Neural cell (in vitro differentiated cells): Measurements from ENCODE around the gene SPATA46. TPM values are rescaled to one million over a fixed set of nuclear protein-coding genes. Genes with fewer than 3 reads are reported as not detected.

Experiments used
- H2AFZ ChIP-seq: fragments of 200-600, 300-800 bp; sonication (generic), shearing (Covaris generic); 2 replicates; pipeline ENCODE4 v1.6.0; 2014; ENCODE audit warnings: low read depth, mild to moderate bottlenecking, antibody characterized with exemption, low read length, moderate library complexity
- H3F3A ChIP-seq: fragments of 200-600 bp; shearing (Covaris generic); 2 replicates; pipeline ENCODE4 v1.6.1; 2016; ENCODE audit warnings: mild to moderate bottlenecking, moderate library complexity, mixed read lengths, antibody characterized with exemption, low read length; ENCODE audit not compliant: insufficient read depth, poor library complexity, severe bottlenecking
- H3K27ac ChIP-seq: fragments of 200-600, 300-800 bp; sonication (generic), shearing (Covaris generic); 2 replicates; pipeline ENCODE4 v1.5.1; 2014; ENCODE audit warnings: mild to moderate bottlenecking, low read length, moderate library complexity
- H3K27me3 ChIP-seq: fragments of 300-800, 200-600 bp; sonication (generic), shearing (Covaris generic); 2 replicates; pipeline ENCODE4 v1.6.0; 2014; ENCODE audit warnings: mild to moderate bottlenecking, low read depth, low read length, moderate library complexity; ENCODE audit not compliant: insufficient read depth
- H3K36me3 ChIP-seq: fragments of 300-800, 200-600 bp; sonication (generic), shearing (Covaris generic); 2 replicates; pipeline ENCODE4 v1.5.1; 2014; ENCODE audit warnings: mild to moderate bottlenecking, antibody characterized with exemption, low read length, moderate library complexity; ENCODE audit not compliant: insufficient read depth
- H3K4me2 ChIP-seq: fragments of 300-800, 200-600 bp; sonication (generic), shearing (Covaris generic); 2 replicates; pipeline ENCODE4 v1.6.0; 2014; ENCODE audit warnings: mild to moderate bottlenecking, low read length
- H3K4me3 ChIP-seq: fragments of 300-800, 200-600 bp; sonication (generic), shearing (Covaris generic); 2 replicates; pipeline ENCODE4 v1.5.1; 2014; ENCODE audit warnings: mild to moderate bottlenecking, low read length, moderate library complexity
- H3K79me2 ChIP-seq: fragments of 200-600 bp; shearing (Covaris generic); replicated peaks from 2 replicates; pipeline ENCODE4 v1.6.0; 2014; ENCODE audit warnings: mild to moderate bottlenecking, low read length, moderate library complexity; ENCODE audit not compliant: insufficient read depth
- H3K9ac ChIP-seq: fragments of 300-800, 200-600 bp; sonication (generic), shearing (Covaris generic); 2 replicates; pipeline ENCODE4 v1.6.1; 2016; ENCODE audit warnings: mild to moderate bottlenecking, low read length, mixed read lengths
- H3K9me2 ChIP-seq: fragments of 200-600 bp; shearing (Covaris generic); 2 replicates; pipeline ENCODE4 v1.6.1; 2016; ENCODE audit warnings: mild to moderate bottlenecking, low read length, mixed read lengths; ENCODE audit not compliant: insufficient read depth
- H3K9me3 ChIP-seq: fragments of 200-600, 300-800 bp; sonication (generic), shearing (Covaris generic); 2 replicates; pipeline ENCODE4 v1.6.1; 2016; ENCODE audit warnings: mild to moderate bottlenecking, mixed run types, low read length, moderate library complexity, mixed read lengths
- H4K20me1 ChIP-seq: fragments of 200-600 bp; shearing (Covaris generic); 2 replicates; pipeline ENCODE4 v1.6.1; 2016; ENCODE audit warnings: mild to moderate bottlenecking, mixed run types; ENCODE audit not compliant: insufficient read depth
- EP300 ChIP-seq: fragments of 450-650 bp; conservative IDR thresholded peaks from 2 replicates; pipeline ENCODE4 v1.6.1; 2014; ENCODE audit warnings: antibody characterized with exemption, mild to moderate bottlenecking, moderate library complexity; ENCODE audit not compliant: poor library complexity, severe bottlenecking
- EZH2 ChIP-seq: fragments of 200-600, 300-800 bp; shearing (Covaris generic), sonication (generic); IDR thresholded peaks from 2 replicates; pipeline ENCODE4 v1.6.1; 2014; ENCODE audit warnings: antibody characterized with exemption, low read length, borderline replicate concordance, mild to moderate bottlenecking; ENCODE audit not compliant: insufficient read depth, poor library complexity, severe bottlenecking
- MXI1 ChIP-seq: fragments of 450-650 bp; conservative IDR thresholded peaks from 2 replicates; pipeline ENCODE4 v1.6.1; 2014; ENCODE audit warnings: antibody characterized with exemption, mild to moderate bottlenecking; ENCODE audit not compliant: poor library complexity, severe bottlenecking
- POLR2AphosphoS5 ChIP-seq: IDR thresholded peaks from 2 replicates; pipeline ENCODE4 v1.6.1; 2012
- RAD21 ChIP-seq: fragments of 450-650 bp; conservative IDR thresholded peaks from 2 replicates; pipeline ENCODE4 v1.6.1; 2014; ENCODE audit warnings: antibody characterized with exemption, mild to moderate bottlenecking, moderate library complexity
- SMC3 ChIP-seq: fragments of 450-650 bp; conservative IDR thresholded peaks from 2 replicates; pipeline ENCODE4 v1.6.1; 2014; ENCODE audit warnings: antibody characterized with exemption, mild to moderate bottlenecking, moderate library complexity; ENCODE audit not compliant: poor library complexity
- TAF1 ChIP-seq: IDR thresholded peaks from 2 replicates; pipeline ENCODE4 v1.6.1; 2012; ENCODE audit warnings: low read depth
- polyA plus RNA-seq: library from polyadenylated mRNA; depleted of rRNA; stranded (reverse); fragments of >200 nt; gene quantifications from 2 replicates; pipeline ENCODE4 v1.2.3, GENCODE V29; 2014
- TF ChIP-seq, protein P1 (sequence below): IDR thresholded peaks from 2 replicates; pipeline ENCODE4 v1.6.1; 2012; ENCODE audit warnings: borderline replicate concordance
- TF ChIP-seq, protein P2 (sequence below): fragments of 450-650 bp; IDR thresholded peaks from 2 replicates; pipeline ENCODE4 v1.5.1; 2014; ENCODE audit warnings: antibody characterized with exemption, mild to moderate bottlenecking, moderate library complexity; ENCODE audit not compliant: poor library complexity, severe bottlenecking

Gene SPATA46
- polyA plus RNA-seq, 1 donor from 2014 or later: not detected

DNA sequence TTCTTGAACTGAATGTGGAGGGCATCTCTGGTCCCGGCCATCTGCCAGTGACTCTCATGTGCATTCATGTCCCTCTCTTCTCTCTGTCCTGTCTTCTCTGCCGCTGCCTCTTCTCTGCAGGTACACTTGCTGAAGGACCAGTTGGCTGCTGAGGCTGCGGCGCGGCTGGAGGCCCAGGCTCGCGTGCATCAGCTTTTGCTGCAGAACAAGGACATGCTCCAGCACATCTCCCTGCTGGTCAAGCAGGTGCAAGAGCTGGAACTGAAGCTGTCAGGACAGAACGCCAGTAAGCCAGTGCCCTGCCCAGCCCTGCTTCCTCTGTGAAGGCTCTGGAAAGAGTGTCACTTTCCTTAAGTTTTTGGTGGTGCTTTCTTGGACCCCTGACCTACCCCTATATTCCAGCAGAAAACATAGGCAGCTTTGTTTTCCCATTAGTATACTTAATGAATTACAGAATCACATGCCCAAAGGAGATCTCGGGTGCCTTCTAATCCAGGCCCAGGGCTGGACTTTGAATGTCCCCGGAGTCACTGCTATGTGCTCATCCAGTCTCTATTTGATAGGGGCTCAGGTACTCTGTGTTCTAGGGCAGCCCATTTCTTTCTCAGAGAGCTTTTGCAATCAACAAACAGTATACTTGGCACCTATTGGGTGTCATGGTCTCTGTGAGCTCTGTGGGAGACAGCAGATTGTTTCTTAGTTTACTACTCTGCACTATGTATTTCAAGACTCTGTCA lies 11.2 kb downstream of the SPATA46 start:
- Histone ChIP-seq H3K9ac (no peak overlapping the region), H3K27ac (no peak overlapping the region), H2AFZ (no peak overlapping the region), H3K27me3 (no peaks in the 10 kb centered on the region), H3K9me3 (no peaks in the 10 kb centered on the region), H3F3A (no peaks in the 10 kb centered on the region), H3K9me2 (no peaks in the 10 kb centered on the region), H3K4me2 (no peak overlapping the region), H4K20me1 (no peaks in the 10 kb centered on the region), H3K79me2 (no peaks in the 10 kb centered on the region), H3K36me3 (no peaks in the 10 kb centered on the region), H3K4me3 (no peak overlapping the region)
- TF ChIP-seq TAF1 (no peak), EP300 (no peak), SMC3 (no peak), MXI1 (no peak), EZH2 (no peak), RAD21 (no peak), POLR2AphosphoS5 (no peak)
- TF ChIP-seq, protein P1, sequence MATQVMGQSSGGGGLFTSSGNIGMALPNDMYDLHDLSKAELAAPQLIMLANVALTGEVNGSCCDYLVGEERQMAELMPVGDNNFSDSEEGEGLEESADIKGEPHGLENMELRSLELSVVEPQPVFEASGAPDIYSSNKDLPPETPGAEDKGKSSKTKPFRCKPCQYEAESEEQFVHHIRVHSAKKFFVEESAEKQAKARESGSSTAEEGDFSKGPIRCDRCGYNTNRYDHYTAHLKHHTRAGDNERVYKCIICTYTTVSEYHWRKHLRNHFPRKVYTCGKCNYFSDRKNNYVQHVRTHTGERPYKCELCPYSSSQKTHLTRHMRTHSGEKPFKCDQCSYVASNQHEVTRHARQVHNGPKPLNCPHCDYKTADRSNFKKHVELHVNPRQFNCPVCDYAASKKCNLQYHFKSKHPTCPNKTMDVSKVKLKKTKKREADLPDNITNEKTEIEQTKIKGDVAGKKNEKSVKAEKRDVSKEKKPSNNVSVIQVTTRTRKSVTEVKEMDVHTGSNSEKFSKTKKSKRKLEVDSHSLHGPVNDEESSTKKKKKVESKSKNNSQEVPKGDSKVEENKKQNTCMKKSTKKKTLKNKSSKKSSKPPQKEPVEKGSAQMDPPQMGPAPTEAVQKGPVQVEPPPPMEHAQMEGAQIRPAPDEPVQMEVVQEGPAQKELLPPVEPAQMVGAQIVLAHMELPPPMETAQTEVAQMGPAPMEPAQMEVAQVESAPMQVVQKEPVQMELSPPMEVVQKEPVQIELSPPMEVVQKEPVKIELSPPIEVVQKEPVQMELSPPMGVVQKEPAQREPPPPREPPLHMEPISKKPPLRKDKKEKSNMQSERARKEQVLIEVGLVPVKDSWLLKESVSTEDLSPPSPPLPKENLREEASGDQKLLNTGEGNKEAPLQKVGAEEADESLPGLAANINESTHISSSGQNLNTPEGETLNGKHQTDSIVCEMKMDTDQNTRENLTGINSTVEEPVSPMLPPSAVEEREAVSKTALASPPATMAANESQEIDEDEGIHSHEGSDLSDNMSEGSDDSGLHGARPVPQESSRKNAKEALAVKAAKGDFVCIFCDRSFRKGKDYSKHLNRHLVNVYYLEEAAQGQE: no peak
- TF ChIP-seq, protein P2, sequence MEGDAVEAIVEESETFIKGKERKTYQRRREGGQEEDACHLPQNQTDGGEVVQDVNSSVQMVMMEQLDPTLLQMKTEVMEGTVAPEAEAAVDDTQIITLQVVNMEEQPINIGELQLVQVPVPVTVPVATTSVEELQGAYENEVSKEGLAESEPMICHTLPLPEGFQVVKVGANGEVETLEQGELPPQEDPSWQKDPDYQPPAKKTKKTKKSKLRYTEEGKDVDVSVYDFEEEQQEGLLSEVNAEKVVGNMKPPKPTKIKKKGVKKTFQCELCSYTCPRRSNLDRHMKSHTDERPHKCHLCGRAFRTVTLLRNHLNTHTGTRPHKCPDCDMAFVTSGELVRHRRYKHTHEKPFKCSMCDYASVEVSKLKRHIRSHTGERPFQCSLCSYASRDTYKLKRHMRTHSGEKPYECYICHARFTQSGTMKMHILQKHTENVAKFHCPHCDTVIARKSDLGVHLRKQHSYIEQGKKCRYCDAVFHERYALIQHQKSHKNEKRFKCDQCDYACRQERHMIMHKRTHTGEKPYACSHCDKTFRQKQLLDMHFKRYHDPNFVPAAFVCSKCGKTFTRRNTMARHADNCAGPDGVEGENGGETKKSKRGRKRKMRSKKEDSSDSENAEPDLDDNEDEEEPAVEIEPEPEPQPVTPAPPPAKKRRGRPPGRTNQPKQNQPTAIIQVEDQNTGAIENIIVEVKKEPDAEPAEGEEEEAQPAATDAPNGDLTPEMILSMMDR: no peak

DNA sequence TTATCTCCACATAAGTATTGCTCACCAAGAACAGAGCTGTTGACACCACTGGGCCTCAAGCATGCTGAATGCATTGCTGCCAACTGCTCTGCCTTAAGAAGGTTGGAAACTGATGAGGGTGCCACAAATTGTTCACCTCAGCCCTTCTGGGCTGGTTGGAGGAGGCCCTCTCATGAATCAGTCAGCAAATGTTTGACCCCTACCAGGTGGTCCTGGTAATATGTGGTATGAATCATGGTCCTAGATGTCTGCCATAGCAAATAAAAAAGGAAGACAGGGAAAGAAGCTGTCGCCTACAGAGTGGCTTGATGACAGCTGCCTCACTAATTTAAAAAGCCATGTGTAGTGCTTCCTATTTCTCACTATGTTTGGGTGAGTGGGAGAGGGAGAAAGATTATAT lies 12.2 kb downstream of the SPATA46 start:
- TF ChIP-seq POLR2AphosphoS5: no peak
- TF ChIP-seq SMC3: no peak
- TF ChIP-seq TAF1: no peak
- TF ChIP-seq, protein P2: no peak
- no peak for TF ChIP-seq EZH2
- Histone ChIP-seq H3K36me3 (no peaks in the 10 kb centered on the region), H3K9me3 (no peaks in the 10 kb centered on the region), H3K9me2 (no peaks in the 10 kb centered on the region), H2AFZ (no peak overlapping the region), H3K27ac (no peak overlapping the region), H3K27me3 (no peaks in the 10 kb centered on the region), H3K4me3 (no peak overlapping the region), H3K9ac (no peak overlapping the region), H4K20me1 (no peaks in the 10 kb centered on the region), H3K79me2 (no peaks in the 10 kb centered on the region), H3K4me2 (no peak overlapping the region), H3F3A (no peaks in the 10 kb centered on the region)
